ENCODE measurements around the gene RBM3.

The RBM3 gene

GRCh38 chrX:48617542-48618340 is 43.5 kb downstream of the RBM3 start:
- no peak for DNase-seq (ENCODE audit: low read depth in 3 of 3, low spot score in 1 of 3)

- no peak for DNase-seq (ENCODE audit: low read depth in 3 of 3, low spot score in 1 of 3)
Measured at GRCh38 chrX:48626401-48627298, 52.4 kb downstream of the RBM3 start.
